RWPE2 (cell line): ENCODE measurements around the gene PLCG2.
A peak's percentile ranks its signal among the peaks of the same experiment; 100 is the strongest.

Source experiments
- ATAC-seq: fragments of 200-7000 bp; cut with Tn5 transposase; 3 replicates; pipeline ENCODE4 v1.9.1; 2021; ENCODE audit warnings: low read depth
- DNase-seq: peaks from one replicate; pipeline ENCODE4 v3.0.0-alpha.2; 2020; ENCODE audit warnings: low spot score
- H3K27ac ChIP-seq: fragments of 450-650 bp; 2 replicates; pipeline ENCODE4 v1.5.1; 2017; ENCODE audit warnings: mild to moderate bottlenecking; ENCODE audit not compliant: poor library complexity, severe bottlenecking
- H3K27me3 ChIP-seq: fragments of 250-450 bp; sonication (Bioruptor Pico); 2 replicates; pipeline ENCODE4 v1.5.1; 2021; ENCODE audit warnings: mild to moderate bottlenecking, moderate library complexity; ENCODE audit not compliant: insufficient read depth, poor library complexity, severe bottlenecking
- H3K36me3 ChIP-seq: fragments of 250-450 bp; sonication (Bioruptor Pico); 2 replicates; pipeline ENCODE4 v1.5.1; 2020; ENCODE audit warnings: low read depth, mild to moderate bottlenecking, moderate library complexity
- H3K4me1 ChIP-seq: fragments of 250-450 bp; sonication (Bioruptor Pico); 2 replicates; pipeline ENCODE4 v1.5.1; 2021; ENCODE audit warnings: mild to moderate bottlenecking, moderate library complexity; ENCODE audit not compliant: insufficient read depth, poor library complexity, severe bottlenecking
- H3K4me3 ChIP-seq: fragments of 250-450 bp; sonication (Bioruptor Pico); 2 replicates; pipeline ENCODE4 v1.5.1; 2021; ENCODE audit warnings: mild to moderate bottlenecking, moderate library complexity; ENCODE audit not compliant: severe bottlenecking
- H3K9me3 ChIP-seq: fragments of 250-450 bp; sonication (Bioruptor Pico); 2 replicates; pipeline ENCODE4 v1.5.1; 2021; ENCODE audit warnings: mild to moderate bottlenecking, moderate library complexity; ENCODE audit not compliant: severe bottlenecking
- CTCF ChIP-seq: fragments of 450-650 bp; IDR thresholded peaks from one replicate; pipeline ENCODE4 v1.5.1; 2017; ENCODE audit warnings: mild to moderate bottlenecking, moderate library complexity; ENCODE audit not compliant: poor library complexity, severe bottlenecking

PLCG2 gene

GRCh38 chr16:81927561-81928185, 148.6 kb downstream of the PLCG2 start:
- no peaks in the 10 kb centered on the region for H3K9me3 ChIP-seq
- H3K36me3 ChIP-seq: no peaks in the 10 kb centered on the region
- no peak overlapping the region for H3K27ac ChIP-seq
- H3K27me3 ChIP-seq: no peaks in the 10 kb centered on the region
- ATAC-seq (no peak), DNase-seq (peak; percentile 6)
- H3K4me1 ChIP-seq: peaks cover 11% of the 10 kb centered on the region
- H3K4me3 ChIP-seq: no peak overlapping the region
- TF ChIP-seq CTCF: no peak

- Histone ChIP-seq H3K4me1 (peaks cover 11% of the 10 kb centered on the region), H3K4me3 (no peak overlapping the region), H3K27ac (peak overlapping the region; percentile 39), H3K36me3 (no peaks in the 10 kb centered on the region), H3K27me3 (no peaks in the 10 kb centered on the region), H3K9me3 (no peaks in the 10 kb centered on the region)
- ATAC-seq: no peak
- no peak for DNase-seq
- no peak for TF ChIP-seq CTCF
These were observed 149.3 kb downstream of the PLCG2 start for GRCh38 chr16:81928271-81928918.

- H3K4me3 ChIP-seq: no peak overlapping the region
- no peak for TF ChIP-seq CTCF
- peak overlapping the region; percentile 39 for H3K27ac ChIP-seq
- peak; percentile 92 for ATAC-seq
- DNase-seq: peak; percentile 79
- H3K36me3 ChIP-seq: no peaks in the 10 kb centered on the region
- H3K4me1 ChIP-seq: peaks cover 11% of the 10 kb centered on the region
- H3K27me3 ChIP-seq: no peaks in the 10 kb centered on the region
- H3K9me3 ChIP-seq: no peaks in the 10 kb centered on the region
These were observed 149.9 kb downstream of the PLCG2 start for GRCh38 chr16:81928975-81929374.

- ATAC-seq: no peak
- no peaks in the 10 kb centered on the region for H3K36me3 ChIP-seq
- no peak for TF ChIP-seq CTCF
- H3K4me1 ChIP-seq: peaks cover 11% of the 10 kb centered on the region
- no peak overlapping the region for H3K4me3 ChIP-seq
- no peaks in the 10 kb centered on the region for H3K27me3 ChIP-seq
- no peaks in the 10 kb centered on the region for H3K9me3 ChIP-seq
- peak overlapping the region; percentile 39 for H3K27ac ChIP-seq
- DNase-seq: no peak
These were observed 150.8 kb downstream of the PLCG2 start for GRCh38 chr16:81929841-81930240.

- Histone ChIP-seq H3K36me3 (no peaks in the 10 kb centered on the region), H3K27ac (no peak overlapping the region), H3K4me1 (peaks cover 11% of the 10 kb centered on the region), H3K4me3 (no peak overlapping the region), H3K27me3 (no peaks in the 10 kb centered on the region), H3K9me3 (no peaks in the 10 kb centered on the region)
- no peak for TF ChIP-seq CTCF
- no peak for DNase-seq
- ATAC-seq: no peak
These were observed 152.8 kb downstream of the PLCG2 start for GRCh38 chr16:81931927-81932326.
